Measurements from ENCODE around the gene IFRD1.

DNA sequence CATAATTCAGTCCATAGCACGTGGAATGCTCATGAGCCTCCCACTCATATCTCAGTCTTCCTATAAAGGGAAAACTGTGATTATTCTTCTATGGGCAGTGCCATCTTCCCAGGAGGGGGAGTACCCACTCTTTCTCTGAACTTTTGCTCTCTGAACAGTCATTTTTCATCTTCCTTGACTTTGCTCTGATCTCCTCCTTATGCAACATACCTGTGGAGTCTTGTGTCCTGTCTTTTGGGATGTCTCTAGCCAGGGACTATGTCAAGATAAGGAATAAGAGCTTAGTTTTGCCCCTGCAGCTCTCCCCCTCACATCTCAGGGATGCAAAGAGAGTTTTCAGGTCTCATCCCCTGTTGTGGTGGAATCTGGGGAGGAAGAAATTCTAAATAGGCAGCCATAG, 58.1 kb downstream of the IFRD1 start:
- TF ChIP-seq, protein P1, sequence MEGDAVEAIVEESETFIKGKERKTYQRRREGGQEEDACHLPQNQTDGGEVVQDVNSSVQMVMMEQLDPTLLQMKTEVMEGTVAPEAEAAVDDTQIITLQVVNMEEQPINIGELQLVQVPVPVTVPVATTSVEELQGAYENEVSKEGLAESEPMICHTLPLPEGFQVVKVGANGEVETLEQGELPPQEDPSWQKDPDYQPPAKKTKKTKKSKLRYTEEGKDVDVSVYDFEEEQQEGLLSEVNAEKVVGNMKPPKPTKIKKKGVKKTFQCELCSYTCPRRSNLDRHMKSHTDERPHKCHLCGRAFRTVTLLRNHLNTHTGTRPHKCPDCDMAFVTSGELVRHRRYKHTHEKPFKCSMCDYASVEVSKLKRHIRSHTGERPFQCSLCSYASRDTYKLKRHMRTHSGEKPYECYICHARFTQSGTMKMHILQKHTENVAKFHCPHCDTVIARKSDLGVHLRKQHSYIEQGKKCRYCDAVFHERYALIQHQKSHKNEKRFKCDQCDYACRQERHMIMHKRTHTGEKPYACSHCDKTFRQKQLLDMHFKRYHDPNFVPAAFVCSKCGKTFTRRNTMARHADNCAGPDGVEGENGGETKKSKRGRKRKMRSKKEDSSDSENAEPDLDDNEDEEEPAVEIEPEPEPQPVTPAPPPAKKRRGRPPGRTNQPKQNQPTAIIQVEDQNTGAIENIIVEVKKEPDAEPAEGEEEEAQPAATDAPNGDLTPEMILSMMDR (IDR thresholded peaks at IDR 0.05) = no peak
- TF ChIP-seq POLR2A (IDR thresholded peaks at IDR 0.05) (no peak), POLR2AphosphoS5 (IDR thresholded peaks at IDR 0.05) (no peak)

Data from stomach (tissue), 4 donors.